EL (cell line): Measurements from ENCODE around the gene ZNF394.
"Not testable (repeated sequence)": the region's sequence is repeated elsewhere in the genome, so short reads cannot be mapped to it uniquely, and the experiment has no call there.

Source experiments
- DNase-seq: peaks from one replicate; pipeline ENCODE4 v3.0.0-alpha.2; 2016

The ZNF394 gene

GRCh38 chr7:99499721-99500636 is at the start of gene ZNF394:
Gene ZNF394, minus strand, starts transcription at chr7:99500281. Its CDS starts 188 bp downstream, at chr7:99500093.
- peak; percentile 91 for DNase-seq

- not testable (repeated sequence) for DNase-seq
Measured at GRCh38 chr7:99549545-99549944, 49.5 kb upstream of the ZNF394 start.

- DNase-seq, result not testable (repeated sequence)
Measured at GRCh38 chr7:99545308-99545707, 45.2 kb upstream of the ZNF394 start.

- DNase-seq, result no peak
Measured at GRCh38 chr7:99543916-99544315, 43.8 kb upstream of the ZNF394 start.

GRCh38 chr7:99543081-99543671 is 43.1 kb upstream of the ZNF394 start:
- DNase-seq, result no peak

- no peak for DNase-seq
Measured at GRCh38 chr7:99541212-99541611, 41.1 kb upstream of the ZNF394 start.

GRCh38 chr7:99540542-99540941 is 40.5 kb upstream of the ZNF394 start:
- no peak for DNase-seq

GRCh38 chr7:99539213-99539811 is 39.2 kb upstream of the ZNF394 start:
- DNase-seq, result no peak

- no peak for DNase-seq
Measured at GRCh38 chr7:99535667-99536066, 35.6 kb upstream of the ZNF394 start.

GRCh38 chr7:99531354-99531765 is 31.3 kb upstream of the ZNF394 start:
- no peak for DNase-seq

GRCh38 chr7:99525713-99526440 is 25.8 kb upstream of the ZNF394 start:
- DNase-seq, result no peak

- no peak for DNase-seq
Measured at GRCh38 chr7:99521399-99521798, 21.3 kb upstream of the ZNF394 start.

GRCh38 chr7:99514050-99514449 is 14.0 kb upstream of the ZNF394 start:
- DNase-seq, result peak; percentile 61

GRCh38 chr7:99505324-99505662 is 5.2 kb upstream of the ZNF394 start:
- no peak for DNase-seq

GRCh38 chr7:99504603-99505323 is 4.7 kb upstream of the ZNF394 start, which contains the start of gene ZKSCAN5:
Gene ZKSCAN5, plus strand, starts transcription at chr7:99504662. Its CDS starts 1,383 bp downstream, at chr7:99506045.
- DNase-seq, result peak; percentile 96

- no peak for DNase-seq
Measured at GRCh38 chr7:99504281-99504602, 4.2 kb upstream of the ZNF394 start.

GRCh38 chr7:99501236-99501635 is 1.2 kb upstream of the ZNF394 start:
- not testable (repeated sequence) for DNase-seq

GRCh38 chr7:99500637-99501009 is 542 bp upstream of the ZNF394 start:
- DNase-seq, result no peak

- no peak for DNase-seq
Measured at GRCh38 chr7:99499371-99499720, 735 bp downstream of the ZNF394 start.

GRCh38 chr7:99498546-99498944 is 1.5 kb downstream of the ZNF394 start:
- DNase-seq, result no peak

- no peak for DNase-seq
Measured at GRCh38 chr7:99497766-99498545, 2.1 kb downstream of the ZNF394 start.

- DNase-seq, result no peak
Measured at GRCh38 chr7:99493823-99494222, 6.3 kb downstream of the ZNF394 start.
